GM21529 (cell line): ENCODE results near the gene PXMP2.

Experiments
- ATAC-seq: cut with Tn5 transposase; IDR thresholded peaks from one replicate; pipeline ENCODE4 v1.9.1; 2021; ENCODE audit not compliant: unreplicated experiment

PXMP2 gene

DNA sequence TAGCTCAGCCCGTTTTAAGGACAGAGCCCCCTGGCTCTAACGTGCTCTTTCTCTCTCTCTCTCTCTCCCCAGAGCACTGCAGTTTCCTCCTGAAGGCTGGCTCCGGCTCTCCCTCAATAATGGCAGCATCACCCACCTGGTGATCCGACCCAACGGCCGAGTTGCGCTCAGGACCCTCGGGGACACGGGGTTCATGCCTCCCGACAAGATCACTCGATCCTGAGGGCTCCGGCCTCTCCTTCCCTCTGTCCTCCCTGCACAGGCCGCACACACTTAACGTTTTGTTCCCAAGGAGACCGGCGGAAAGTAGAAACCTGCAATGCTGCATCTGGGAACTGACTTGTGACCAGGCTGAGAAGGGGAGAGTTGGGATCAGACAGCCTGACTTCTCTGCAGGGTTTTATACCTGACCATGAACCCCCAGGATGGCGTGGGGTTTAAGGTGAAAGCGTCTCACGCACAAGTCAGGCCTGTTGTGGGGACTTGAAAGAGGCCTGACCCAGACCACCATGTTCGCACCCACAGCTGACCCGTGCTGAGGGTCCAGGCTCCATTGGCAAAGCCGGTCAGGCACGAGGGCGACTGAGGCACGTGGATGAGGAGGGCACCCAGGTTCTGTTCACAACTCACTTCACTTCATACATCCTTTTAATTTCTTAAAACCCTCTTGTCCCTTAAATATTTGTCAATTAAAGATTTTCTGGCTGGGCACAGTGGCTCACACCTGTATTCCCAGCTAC, 33.4 kb downstream of the PXMP2 start:
- no peak for ATAC-seq

- no peak for ATAC-seq
These were observed 35.8 kb downstream of the PXMP2 start for GRCh38 chr12:132723015-132723763.

DNA sequence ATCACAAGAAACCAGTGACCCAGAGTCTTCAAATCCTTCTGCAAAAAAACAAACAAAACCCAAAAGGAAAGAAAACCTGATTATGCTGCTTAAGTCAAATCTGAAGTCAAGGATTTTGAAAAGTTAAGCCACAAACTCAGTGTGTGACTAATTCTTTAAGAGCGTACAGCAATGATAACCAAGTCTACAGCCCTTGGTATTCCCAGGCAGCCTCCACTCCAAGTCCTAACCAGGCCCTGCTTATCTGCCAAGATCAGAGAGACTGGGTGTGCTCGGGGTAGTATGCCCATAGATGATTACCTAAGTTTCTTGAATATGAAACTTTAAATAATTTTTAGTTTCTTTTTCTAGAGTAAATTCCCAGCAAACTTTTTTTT, 36.4 kb downstream of the PXMP2 start:
- no peak for ATAC-seq

DNA sequence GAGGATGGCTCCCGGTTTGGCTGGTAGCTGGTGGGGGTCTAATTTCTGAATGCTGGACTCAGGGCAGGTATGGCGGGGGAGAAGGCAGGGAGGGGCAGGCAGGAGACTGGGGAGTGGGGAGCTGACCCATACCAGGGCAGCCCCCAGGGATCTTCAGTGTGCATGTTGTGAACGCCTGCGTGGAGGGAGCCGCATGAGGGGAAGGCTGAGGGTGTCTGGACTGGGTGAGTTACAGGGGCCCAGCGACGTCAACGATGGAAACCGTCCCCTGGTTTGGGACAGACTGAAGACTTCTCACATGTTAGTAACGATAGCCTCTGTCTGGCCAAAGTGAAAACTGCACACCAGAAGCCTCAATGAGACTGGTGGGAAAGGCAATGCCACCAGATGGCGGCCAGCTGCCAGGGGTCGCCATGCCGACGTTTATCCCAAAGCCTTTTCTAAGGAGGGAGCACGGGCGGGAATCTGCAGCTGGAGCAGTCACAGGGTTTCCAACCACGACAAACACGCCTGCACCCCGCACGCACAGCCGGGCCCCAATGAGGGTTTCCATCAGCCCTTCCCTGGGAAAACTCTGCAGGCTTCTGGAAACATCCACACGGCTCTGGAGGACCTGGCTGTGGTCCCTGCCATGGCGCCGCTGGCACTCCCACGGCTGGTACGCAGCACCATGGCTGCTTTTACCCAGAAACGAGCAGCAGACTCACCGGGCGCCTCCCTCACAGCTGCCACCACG, 37.3 kb downstream of the PXMP2 start:
- ATAC-seq: no peak

DNA sequence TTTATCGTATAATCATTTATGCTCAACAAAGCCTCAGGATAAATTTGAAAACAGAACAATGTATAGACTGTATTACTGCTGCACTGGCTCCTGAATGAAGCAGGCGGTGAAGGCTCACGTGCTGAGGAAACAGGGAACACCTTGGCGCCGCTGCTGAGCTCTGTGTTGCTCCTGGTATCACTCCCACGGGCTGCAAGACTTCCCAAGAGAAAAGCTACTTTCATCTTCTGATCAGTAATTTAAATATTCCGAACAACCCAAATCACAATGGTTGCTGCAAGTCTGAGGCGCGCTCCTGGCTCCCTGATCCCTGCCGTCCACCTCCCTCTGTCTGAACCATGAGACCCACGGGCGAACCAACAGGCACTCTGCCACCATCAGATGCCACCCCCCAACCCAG, 39.0 kb downstream of the PXMP2 start:
- no peak for ATAC-seq

DNA sequence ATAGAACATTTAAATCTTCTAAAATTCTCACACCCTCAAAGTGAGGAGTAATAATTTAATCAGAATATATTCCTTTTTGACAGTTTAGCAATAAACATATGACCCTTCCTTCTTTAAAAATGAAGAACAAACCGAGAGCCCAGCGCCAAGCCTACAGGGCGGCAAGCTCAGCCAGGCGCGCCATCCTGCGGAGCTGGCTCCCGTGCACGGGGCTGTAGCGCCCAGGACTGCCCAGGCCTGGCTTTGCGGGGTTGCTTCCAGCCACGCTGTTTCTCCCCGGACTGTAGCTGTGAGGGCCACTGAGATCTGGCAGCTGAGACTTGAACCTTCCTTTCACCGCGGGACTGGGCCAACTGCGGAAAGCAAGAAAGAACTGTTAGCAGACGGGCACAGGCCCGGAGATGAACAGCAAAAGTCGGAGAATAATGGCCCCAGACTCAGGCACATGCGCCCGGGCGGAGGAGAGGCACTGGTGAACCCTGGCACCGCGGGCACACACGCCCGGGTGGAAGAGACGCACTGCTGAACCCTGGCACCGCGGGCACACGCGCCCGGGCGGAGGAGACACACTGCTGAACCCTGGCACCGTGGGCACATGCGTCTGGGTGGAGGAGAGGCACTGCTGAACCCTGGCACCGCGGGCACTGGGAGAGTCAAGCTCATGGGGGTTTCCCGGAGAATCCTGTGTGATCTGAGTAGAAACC, 39.9 kb downstream of the PXMP2 start:
- ATAC-seq: no peak

DNA sequence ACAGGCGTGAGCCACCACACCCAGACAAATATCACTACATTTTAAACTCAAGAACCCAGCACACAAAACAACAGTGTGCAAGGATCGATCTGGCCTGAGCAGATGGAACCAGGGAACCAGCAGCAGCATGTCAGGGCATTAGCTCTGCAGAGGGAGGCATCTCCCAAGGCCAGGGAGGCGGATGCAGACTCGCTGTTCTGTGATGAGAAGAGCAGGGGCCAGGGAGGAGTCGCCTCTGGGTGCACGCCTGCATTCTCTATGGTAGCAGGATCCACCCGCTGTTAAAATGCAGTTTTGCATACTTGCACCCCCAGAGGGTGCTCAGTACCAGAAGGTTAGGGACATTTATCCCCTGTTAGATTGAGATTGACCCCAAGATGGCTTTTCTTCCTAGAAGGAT, 41.1 kb downstream of the PXMP2 start:
- ATAC-seq: no peak

- ATAC-seq: no peak
These were observed 42.3 kb downstream of the PXMP2 start for GRCh38 chr12:132729541-132730320.

GRCh38 chr12:132730353-132730752, 43.0 kb downstream of the PXMP2 start:
- no peak for ATAC-seq

GRCh38 chr12:132731574-132731973, 44.2 kb downstream of the PXMP2 start:
- no peak for ATAC-seq

- ATAC-seq: no peak
These were observed 46.8 kb downstream of the PXMP2 start for GRCh38 chr12:132734206-132734605.

GRCh38 chr12:132735496-132735895, 48.1 kb downstream of the PXMP2 start:
- ATAC-seq: no peak

DNA sequence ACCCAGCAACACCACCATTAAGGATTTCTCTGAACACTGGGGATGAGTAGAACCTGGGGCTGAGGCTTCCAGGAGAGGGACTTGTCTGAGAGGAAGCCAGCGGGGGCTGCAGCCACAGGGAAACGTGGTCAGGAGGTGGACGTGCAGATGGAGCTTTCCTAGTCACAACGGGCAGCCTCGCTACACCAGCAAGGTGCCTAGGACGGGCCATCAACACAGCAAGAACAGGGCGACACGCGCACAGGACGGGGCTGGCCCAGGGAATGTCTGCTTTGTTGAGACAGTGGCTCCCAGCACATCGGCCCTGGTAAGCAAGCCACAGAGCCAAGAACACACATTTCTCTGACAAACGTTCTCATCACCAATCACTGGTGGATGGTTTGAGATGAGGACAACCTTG, 49.0 kb downstream of the PXMP2 start:
- no peak for ATAC-seq

DNA sequence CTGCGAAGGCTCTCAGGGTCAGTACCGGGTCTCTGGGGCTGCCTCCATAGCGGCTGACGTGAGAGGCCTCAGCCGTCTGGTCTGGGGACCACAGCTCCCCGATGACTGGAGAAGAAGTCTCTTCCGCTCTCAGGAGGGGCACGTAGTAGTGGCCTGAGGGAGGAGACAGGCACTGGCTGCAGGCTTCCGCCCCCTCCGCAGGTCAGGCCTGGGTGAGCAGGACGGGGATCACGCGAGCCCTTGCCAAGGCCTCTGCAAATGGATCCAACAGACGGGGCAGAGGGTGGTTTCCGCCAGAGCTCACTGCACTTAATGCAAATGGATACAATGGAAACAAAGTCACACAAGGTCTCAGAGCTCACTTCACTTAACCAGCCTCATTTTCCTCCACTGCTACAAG, 49.5 kb downstream of the PXMP2 start:
- no peak for ATAC-seq

- no peak for ATAC-seq
These were observed 52.4 kb downstream of the PXMP2 start for GRCh38 chr12:132739600-132740312.

- ATAC-seq: no peak
These were observed 52.9 kb downstream of the PXMP2 start for GRCh38 chr12:132740313-132740646.

DNA sequence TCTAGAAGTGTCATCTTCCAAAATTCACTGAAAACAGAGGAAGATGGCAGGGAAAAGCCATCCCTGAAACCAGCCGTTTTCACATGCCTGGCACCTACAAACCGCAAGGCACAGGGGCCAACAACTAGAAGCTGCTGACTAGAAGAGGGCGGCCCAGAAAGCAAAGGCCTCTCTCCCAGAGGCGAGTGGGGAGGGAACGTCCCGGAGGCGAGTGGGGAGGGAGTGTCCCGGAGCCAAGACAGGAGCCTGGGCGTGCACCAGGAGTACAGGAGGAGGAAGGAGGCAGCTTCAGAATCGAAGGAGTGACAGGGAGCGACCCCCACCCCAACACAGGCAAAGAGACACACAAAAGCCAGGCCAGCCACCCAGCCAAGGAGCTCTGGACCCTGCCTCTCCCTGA, 53.3 kb downstream of the PXMP2 start:
- no peak for ATAC-seq

GRCh38 chr12:132741620-132742019, 54.2 kb downstream of the PXMP2 start:
- no peak for ATAC-seq

DNA sequence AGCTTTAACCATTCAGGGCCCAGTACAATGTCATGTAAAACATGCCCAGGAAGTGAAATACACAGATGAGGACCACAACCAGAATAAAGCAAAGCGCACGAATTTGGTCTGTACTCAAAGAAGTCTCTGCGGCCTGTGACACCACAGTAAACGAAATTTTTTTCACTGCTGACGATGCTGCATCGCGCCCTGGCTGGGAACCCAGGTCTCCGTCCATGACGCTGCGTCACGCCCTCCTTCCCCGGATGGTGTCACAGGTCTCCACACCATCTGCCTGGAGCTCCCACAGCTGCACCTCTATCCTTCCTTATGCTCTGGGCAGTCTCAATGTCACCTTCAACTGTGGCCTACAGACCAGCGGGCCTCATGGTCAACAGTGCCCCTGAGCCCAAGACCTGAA, 56.4 kb downstream of the PXMP2 start:
- no peak for ATAC-seq

GRCh38 chr12:132746613-132747012, 59.2 kb downstream of the PXMP2 start:
- ATAC-seq: no peak
